NCI-H1105 (cell line): ENCODE measurements around the gene ZFP14.
"Not testable (repeated sequence)": the region's sequence is repeated elsewhere in the genome, so short reads cannot be mapped to it uniquely, and the experiment has no call there.

Source experiments
- DNase-seq: peaks from one replicate; lab custom pipeline; 2025; lab: John Stamatoyannopoulos, UW

ZFP14 gene

DNA sequence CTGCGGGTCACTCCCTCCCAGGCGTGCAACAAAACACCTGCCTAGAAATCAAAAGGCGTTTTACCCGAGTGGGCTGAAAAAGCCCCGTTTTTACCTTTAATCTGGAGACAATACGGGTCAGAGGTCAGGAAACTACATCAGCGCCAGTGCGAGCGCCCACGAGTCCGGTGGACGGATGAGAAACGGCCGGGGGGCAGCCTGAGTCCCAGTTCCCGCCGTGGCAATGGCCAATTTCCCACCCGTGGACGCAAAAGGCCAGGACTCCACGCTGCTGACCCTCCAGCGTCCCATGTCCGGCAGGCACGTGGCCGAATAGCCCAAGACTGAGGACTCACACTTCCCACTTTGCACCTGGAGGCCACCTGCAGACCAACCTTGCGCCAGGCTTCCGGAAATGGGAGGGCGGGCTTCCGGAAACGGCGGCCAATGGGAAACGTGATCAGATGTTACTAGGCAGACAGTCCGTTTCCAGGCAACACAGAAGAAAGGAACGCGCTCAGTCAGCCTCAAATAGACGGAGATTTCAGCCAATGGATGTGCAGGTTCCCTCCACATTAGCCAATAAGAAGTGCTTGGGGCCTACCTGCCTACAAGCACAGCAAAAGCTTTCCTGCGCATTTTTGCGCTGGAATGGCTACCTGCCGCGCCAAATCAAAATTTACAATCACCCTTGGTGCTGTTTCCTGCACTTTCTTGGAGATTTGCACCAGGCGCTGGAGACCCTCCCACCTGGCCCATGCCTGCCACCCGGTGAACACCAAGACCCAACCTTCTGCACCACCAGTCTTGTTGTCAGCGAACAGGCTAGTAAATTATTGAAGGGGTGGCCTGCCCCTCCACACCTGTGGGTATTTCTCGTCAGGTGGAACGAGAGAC is 47.4 kb downstream of the ZFP14 start:
- DNase-seq = no peak

DNA sequence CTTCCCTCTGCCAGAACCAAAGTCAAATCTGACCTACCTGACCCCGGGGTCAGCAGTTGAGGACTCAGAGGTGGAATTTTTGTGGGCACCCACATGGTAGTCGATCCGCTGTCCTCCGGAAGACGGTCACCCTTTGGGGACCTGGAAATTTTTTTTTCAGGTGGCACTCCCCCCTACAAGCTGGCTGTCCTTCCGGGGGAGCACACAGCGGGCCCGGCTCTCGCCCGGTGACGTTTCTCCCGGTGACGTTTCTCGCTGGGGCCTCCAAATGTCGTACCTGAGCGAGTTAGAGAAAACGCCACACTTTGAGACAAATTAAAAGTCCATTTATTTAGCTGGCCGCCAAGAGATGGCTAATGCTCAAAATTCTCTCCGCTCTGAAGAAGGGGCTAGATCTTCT is 48.8 kb downstream of the ZFP14 start:
- no peak for DNase-seq

DNA sequence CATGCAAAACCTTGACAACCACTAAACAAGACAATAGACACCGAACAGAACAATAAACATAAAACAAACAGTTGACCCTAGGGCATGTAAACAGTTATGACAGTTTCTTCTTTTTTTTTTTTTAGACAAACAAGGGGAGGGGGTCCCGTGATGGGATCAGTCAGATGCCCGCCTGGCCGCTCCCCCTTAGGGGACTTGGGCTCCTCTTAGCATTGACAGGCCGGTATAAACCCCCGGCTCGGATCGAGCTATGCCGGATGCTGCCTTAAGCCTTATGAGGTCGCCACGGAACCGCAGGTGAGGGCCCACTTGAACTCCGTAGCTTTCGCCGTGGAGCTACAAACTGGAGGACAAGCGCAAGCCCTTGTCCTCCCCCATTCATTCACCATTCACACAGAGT is 49.5 kb downstream of the ZFP14 start:
- not testable (repeated sequence) for DNase-seq

DNA sequence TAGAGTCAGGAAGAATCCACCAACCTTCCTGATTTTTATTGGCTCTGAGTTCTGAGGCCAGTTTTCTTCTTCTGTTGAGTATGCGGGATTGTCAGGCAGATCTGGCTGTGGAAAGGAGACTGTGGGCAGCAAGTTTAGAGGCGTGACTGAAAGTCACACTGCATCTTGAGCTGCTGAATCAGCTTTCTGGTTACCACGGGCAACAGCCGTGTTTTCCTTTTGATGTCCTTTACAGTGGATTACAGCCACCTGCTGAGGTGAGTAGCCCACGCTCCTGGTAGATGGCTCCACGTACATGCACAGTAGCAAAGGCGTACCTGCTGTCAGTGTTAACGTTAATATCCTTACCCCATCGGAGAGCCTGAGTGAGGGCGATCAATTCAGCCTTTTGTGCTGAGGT is 52.4 kb downstream of the ZFP14 start:
- DNase-seq = not testable (repeated sequence)

DNA sequence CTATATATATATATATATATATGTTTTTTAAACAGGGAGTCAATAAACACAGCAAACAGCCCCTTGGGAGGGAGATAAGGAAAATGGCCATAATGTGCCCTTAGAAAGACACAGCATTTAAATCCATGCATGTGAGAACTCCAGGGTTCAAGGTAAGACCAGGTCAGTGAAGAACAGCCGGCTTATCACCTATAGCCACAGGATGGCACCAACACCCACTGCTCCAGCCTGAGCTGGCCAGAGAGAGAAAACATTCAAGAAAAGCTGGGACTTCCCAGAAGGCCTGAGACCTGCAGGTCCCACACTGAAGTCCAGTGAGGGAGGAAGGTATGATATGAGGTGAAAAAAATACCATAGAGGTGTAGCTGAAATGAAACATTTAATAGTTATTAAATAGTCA is 63.8 kb downstream of the ZFP14 start:
- not testable (repeated sequence) for DNase-seq

DNA sequence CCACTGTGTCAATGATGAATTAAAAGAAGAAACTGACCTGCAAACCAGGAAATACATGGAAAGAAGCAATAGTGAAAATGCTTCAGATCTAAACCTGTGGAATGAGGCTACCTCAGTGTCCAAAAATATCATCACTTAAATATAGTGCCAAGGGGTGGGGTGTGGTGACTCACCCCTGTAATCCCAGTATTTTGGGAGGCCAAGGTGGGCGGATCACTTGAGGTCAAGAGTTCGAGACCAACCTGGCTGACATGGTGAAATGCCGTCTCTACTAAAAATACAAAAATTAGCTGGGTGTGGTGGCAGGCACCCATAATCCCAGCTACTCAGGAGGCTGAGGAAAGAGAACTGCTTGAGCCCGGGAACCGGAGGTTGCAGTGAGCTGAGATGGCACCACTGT is 64.9 kb downstream of the ZFP14 start:
- DNase-seq = not testable (repeated sequence)

DNA sequence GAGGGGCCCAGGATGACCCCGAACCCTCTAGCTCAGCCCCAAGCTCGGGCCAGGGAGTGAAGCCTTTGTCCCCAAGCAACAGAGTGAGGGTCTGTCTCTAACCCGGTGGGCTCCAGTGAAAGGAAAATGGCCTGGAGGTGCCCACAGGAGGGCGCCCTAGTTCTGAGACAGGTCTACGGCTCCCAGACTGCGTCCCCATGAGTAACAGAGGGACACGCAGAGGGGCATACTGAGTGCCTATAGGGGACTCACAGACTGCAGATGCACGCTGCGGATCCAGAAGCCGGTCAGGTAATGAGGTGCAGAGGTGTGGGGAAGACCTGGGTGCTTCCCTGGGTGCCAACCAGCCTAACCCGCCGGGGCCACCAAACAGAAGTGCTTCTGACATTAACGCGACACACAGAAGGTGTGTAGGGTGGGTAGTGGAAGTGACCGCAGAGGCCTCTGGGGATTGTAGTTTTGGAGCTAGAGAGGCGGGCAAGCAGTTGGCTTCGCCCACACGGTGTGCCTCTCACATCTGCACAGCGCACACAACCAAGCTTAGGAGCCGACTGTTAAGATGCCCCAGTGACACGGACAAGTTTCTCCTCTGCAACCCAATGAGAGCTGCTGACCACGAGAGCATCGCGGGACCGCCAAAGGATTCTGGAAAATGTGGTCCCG is 67.8 kb downstream of the ZFP14 start:
- DNase-seq = not testable (repeated sequence)

DNA sequence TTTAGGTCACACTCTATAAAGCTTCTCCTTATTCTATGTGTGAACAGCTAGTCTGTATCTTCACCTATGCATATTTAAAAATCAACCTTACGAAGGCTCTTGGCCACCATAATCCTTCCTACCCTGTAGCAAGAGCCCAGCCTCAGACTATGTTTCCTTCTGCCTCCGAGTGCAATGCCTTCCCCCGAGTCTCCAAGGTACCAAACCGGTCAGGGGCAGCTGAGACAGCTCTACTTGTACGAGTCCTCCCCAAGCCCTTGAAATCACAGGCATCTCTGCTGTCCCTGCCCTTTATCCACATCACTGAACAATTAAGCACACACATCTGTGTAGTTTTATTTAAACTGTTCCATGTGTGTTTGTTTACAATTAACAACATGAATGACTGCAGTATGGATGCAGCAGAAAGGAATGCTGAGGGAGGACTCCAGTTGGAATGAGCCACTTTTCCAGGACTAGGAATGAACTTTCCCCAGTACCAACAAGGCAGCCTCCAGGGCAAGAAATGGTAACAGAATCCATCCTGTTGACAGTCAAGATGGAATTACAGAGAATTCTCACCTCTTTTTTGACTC is 68.5 kb downstream of the ZFP14 start:
- not testable (repeated sequence) for DNase-seq

DNA sequence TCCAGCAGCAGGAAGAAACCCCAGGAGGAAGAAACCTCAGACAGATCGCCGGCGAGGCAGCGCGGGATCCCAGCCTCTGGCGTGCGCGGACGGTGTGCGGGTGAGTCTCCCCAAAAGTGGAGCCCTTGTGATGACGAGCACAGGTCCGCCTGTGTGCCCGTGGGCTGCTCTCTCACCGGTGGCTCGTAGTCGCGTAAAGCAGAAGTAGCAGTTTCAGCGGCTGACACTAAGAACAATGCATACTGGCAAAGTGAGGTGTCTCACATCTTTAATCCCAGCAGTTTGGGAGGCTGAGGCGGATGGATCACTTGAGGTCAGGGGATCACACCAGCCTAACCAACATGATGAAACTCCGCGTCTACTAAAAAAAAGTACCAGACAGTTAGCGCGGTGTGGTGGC is 69.2 kb downstream of the ZFP14 start:
- DNase-seq = not testable (repeated sequence)

DNA sequence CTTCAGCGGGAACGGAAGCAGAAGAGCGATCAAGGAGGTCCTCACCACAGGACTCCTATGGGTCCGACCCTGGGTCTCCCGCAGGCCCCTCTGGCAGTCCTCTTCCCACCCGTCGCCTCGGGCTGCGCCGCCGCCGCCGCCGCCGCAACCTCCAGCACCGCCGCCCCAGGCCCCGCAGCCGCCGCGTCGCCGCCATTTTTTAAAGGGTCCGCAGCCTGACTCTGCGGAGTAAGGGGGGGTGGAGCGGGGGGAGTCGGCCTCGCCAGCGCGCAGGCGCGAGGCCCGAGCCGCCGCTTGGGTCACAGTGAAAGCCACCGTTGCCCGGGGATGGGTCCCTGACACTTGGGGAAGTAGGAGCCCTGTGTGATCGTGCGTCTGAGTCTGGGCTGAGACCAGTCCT is 69.7 kb downstream of the ZFP14 start:
- DNase-seq = not testable (repeated sequence)

DNA sequence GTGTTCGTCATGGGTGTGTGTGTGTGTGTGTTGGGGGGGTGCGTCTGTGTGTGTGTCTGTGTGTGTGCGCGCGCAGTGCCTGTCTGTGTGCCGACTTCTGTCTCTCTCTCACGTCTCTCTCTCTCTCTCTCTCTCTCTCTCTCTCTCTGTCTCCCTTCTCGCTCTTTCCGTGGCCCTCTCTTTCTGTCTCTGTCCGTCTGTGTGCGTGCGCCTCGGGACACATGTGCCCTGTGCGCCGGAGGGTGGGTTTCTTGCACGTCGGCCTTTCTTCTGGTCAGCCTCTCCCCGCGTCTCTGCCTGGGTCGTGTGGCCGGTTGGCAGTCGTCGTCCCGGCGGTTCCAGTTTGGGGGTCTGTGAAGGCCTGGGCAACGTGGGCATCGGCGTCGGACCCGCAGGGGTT is 86.7 kb downstream of the ZFP14 start:
- not testable (repeated sequence) for DNase-seq
